DOHH2 (cell line): ENCODE measurements around the gene FAM174C.

Experiments
- H3F3A ChIP-seq: fragments of 200-600 bp; sonication (generic), shearing (Covaris generic); 2 replicates; pipeline ENCODE4 v1.6.0; 2016; ENCODE audit warnings: antibody characterized with exemption, mild to moderate bottlenecking; ENCODE audit not compliant: control insufficient read depth, insufficient read depth
- H3K27ac ChIP-seq: fragments of 200-600 bp; sonication (generic); 2 replicates; pipeline ENCODE4 v1.5.1; 2014; ENCODE audit warnings: low read depth, mild to moderate bottlenecking, low read length, moderate library complexity
- H3K27me3 ChIP-seq: fragments of 200-600 bp; sonication (generic); 2 replicates; pipeline ENCODE4 v1.6.1; 2014; ENCODE audit warnings: mild to moderate bottlenecking, low read length, mixed read lengths; ENCODE audit not compliant: control insufficient read depth
- H3K36me3 ChIP-seq: fragments of 200-600 bp; sonication (generic); 2 replicates; pipeline ENCODE4 v1.6.1; 2014; ENCODE audit warnings: mild to moderate bottlenecking, low read length, moderate library complexity, mixed read lengths; ENCODE audit not compliant: control insufficient read depth
- H3K4me1 ChIP-seq: fragments of 200-600 bp; sonication (generic); 2 replicates; pipeline ENCODE4 v1.6.1; 2014; ENCODE audit warnings: mild to moderate bottlenecking, low read length, mixed read lengths; ENCODE audit not compliant: control insufficient read depth
- H3K4me2 ChIP-seq: fragments of 200-600 bp; sonication (generic); 2 replicates; pipeline ENCODE4 v1.6.0; 2014; ENCODE audit warnings: mild to moderate bottlenecking, low read length, moderate library complexity
- H3K4me3 ChIP-seq: fragments of 200-600 bp; sonication (generic); 2 replicates; pipeline ENCODE4 v1.5.1; 2014; ENCODE audit warnings: mild to moderate bottlenecking, low read length, mixed read lengths
- H3K79me2 ChIP-seq: fragments of 200-600 bp; sonication (generic); 2 replicates; pipeline ENCODE4 v1.6.1; 2014; ENCODE audit warnings: mild to moderate bottlenecking, low read length, mixed read lengths; ENCODE audit not compliant: control insufficient read depth
- H3K9me2 ChIP-seq: fragments of 200-600 bp; sonication (generic); replicated peaks from 2 replicates; pipeline ENCODE4 v1.6.1; 2014; ENCODE audit warnings: mild to moderate bottlenecking, low read length, mixed read lengths; ENCODE audit not compliant: control insufficient read depth
- H3K9me3 ChIP-seq: fragments of 200-600 bp; sonication (generic); 2 replicates; pipeline ENCODE4 v1.6.1; 2014; ENCODE audit warnings: antibody characterized with exemption, low read length, mixed read lengths; ENCODE audit not compliant: control insufficient read depth, insufficient read depth
- H4K20me1 ChIP-seq: fragments of 200-600 bp; sonication (generic); 2 replicates; pipeline ENCODE4 v1.6.0; 2014; ENCODE audit warnings: low read depth, mild to moderate bottlenecking, antibody characterized with exemption, low read length, moderate library complexity; ENCODE audit not compliant: control insufficient read depth, insufficient read depth
- CTCF ChIP-seq: fragments of 200-600 bp; sonication (generic); IDR thresholded peaks from one replicate; pipeline ENCODE4 v1.5.1; 2014; ENCODE audit warnings: antibody characterized with exemption, mild to moderate bottlenecking, low read depth, low read length; ENCODE audit not compliant: poor library complexity, severe bottlenecking
- EZH2phosphoT487 ChIP-seq: fragments of 200-600 bp; sonication (generic); IDR thresholded peaks from 2 replicates; pipeline ENCODE4 v1.6.1; 2017; ENCODE audit warnings: borderline replicate concordance, mild to moderate bottlenecking, antibody characterized with exemption, low read length, moderate library complexity, mixed read lengths

FAM174C gene

DNA sequence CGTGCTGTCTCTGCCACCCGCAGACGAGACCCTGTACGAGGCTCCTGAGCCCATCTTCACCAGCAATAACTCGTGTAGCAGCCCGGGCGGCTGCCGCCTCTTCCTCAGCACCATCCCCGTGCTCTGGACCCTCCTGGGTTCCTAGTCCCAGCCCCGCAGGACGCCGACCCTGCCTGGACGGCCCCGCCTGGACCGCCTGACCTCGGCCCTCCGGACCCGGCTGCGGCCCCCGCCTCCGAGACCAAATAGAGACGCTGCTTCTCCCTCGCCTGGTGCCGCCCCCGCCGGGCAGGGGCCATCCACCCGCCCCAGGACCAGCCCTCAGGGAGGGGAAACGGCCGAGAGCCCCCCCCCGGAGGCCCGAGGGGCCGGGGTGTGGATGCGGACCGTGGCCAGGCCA, 24.5 kb downstream of the FAM174C start:
- no peaks in the 10 kb centered on the region for H4K20me1 ChIP-seq
- H3K9me2 ChIP-seq, result no peaks in the 10 kb centered on the region
- no peak overlapping the region for H3K4me3 ChIP-seq
- H3K27ac ChIP-seq, result no peak overlapping the region
- H3K36me3 ChIP-seq, result no peaks in the 10 kb centered on the region
- peaks cover 6% of the 10 kb centered on the region for H3K27me3 ChIP-seq
- H3K4me1 ChIP-seq, result peaks cover 6% of the 10 kb centered on the region; the same call in 1 of the 2 replicates
- no peaks in the 10 kb centered on the region for H3K9me3 ChIP-seq
- no peaks in the 10 kb centered on the region for H3K79me2 ChIP-seq
- no peaks in the 10 kb centered on the region for H3F3A ChIP-seq
- no peak overlapping the region for H3K4me2 ChIP-seq
- no peak for TF ChIP-seq CTCF
- no peak for TF ChIP-seq EZH2phosphoT487

DNA sequence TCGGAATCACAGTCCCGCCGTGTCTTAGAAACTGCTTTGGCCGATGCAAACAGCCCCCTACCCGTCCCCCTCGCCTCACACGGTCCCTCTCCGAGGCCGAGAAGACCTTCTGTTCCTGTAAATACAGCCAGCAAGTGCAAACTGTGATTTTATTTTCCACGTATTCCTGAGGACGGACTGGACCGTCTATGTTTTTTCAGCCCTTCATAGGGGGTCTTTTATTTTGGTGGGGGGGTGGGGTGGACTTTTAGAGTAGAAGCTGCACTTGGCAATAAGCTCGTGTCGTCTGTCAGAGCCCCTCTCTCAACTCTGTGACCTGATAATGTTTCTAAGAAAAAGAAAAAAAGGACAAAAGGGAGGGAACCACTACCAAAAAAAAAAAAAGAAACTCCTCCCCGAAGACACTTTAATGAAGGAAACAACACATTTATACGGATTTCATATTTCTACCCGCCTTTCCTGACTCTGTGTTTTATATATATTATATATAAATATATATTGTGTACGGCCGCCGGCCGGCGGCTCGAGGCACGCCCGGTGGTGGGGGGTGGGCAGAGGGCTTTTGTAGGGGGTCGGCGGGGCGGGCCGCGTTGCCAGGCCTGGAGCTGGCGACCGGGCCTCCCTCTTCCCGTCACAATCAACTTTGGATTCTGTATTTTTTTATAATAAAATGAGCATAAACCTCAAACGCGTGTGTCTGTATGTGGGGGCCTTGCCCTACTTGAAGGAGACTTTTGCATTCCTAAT, 25.6 kb downstream of the FAM174C start:
- TF ChIP-seq CTCF (no peak), EZH2phosphoT487 (no peak)
- Histone ChIP-seq H3K36me3 (no peaks in the 10 kb centered on the region), H3K9me3 (no peaks in the 10 kb centered on the region), H3F3A (no peaks in the 10 kb centered on the region), H3K4me3 (no peak overlapping the region), H3K27ac (no peak overlapping the region), H3K4me1 (peaks cover 5% of the 10 kb centered on the region; the same call in 1 of the 2 replicates), H3K79me2 (no peaks in the 10 kb centered on the region), H4K20me1 (no peaks in the 10 kb centered on the region), H3K27me3 (peaks cover 6% of the 10 kb centered on the region), H3K9me2 (no peaks in the 10 kb centered on the region), H3K4me2 (no peak overlapping the region)

GRCh38 chr19:1302533-1303239, 27.4 kb downstream of the FAM174C start:
- H3K4me2 ChIP-seq, result no peak overlapping the region
- no peaks in the 10 kb centered on the region for H3K36me3 ChIP-seq
- H3K79me2 ChIP-seq, result no peaks in the 10 kb centered on the region
- TF ChIP-seq EZH2phosphoT487 (no peak), CTCF (no peak)
- H3K27ac ChIP-seq, result no peak overlapping the region
- H3K4me1 ChIP-seq, result no peaks in the 10 kb centered on the region
- 0 out of 2 replicates have a peak, but pooled peaks cover 2% of the 10 kb centered on the region for H3K27me3 ChIP-seq
- no peak overlapping the region for H3K4me3 ChIP-seq
- H3F3A ChIP-seq, result no peaks in the 10 kb centered on the region
- H3K9me3 ChIP-seq, result no peaks in the 10 kb centered on the region
- H4K20me1 ChIP-seq, result no peaks in the 10 kb centered on the region
- no peaks in the 10 kb centered on the region for H3K9me2 ChIP-seq
